CD14-positive monocyte (primary cell): ENCODE measurements around the gene GTF2F2. TPM values are rescaled to one million over a fixed set of nuclear protein-coding genes. Genes with fewer than 3 reads are reported as not detected.

ENCODE experiments used
- DNase-seq, 3 donors: peaks; one replicate each; pipeline ENCODE4 v3.0.0-alpha.2; 2011 to 2022
- H2AFZ ChIP-seq: 2 replicates; pipeline ENCODE4 v1.6.0; 2012; ENCODE audit warnings: mild to moderate bottlenecking, low read depth, low read length, inconsistent platforms; ENCODE audit not compliant: insufficient read depth, poor library complexity, severe bottlenecking
- H3K27ac ChIP-seq, 2 donors: 1 replicate in 1 of 2; 2 replicates in 1 of 2; pipeline ENCODE4 v1.5.1; 2012 to 2013; ENCODE audit warnings: low read length in 2 of 2, control low read depth in 1 of 2, inconsistent platforms in 1 of 2, low read depth in 1 of 2, mild to moderate bottlenecking in 1 of 2
- H3K27me3 ChIP-seq, 2 donors: one replicate each; pipeline versions ENCODE4 v1.6.0 to v1.6.1; 2011 to 2013; ENCODE audit warnings: low read length in 2 of 2; ENCODE audit not compliant: control insufficient read depth in 2 of 2, insufficient read depth in 2 of 2
- H3K36me3 ChIP-seq, 2 donors: replicated peaks in 1 of 2; 1 replicate in 1 of 2; 2 replicates in 1 of 2; pipeline versions ENCODE4 v1.5.1 to v1.6.1; 2012 to 2013; ENCODE audit warnings: low read length in 2 of 2, control low read depth in 1 of 2, inconsistent platforms in 1 of 2, mild to moderate bottlenecking in 1 of 2; ENCODE audit not compliant: insufficient read depth in 2 of 2, control insufficient read depth in 1 of 2
- H3K4me1 ChIP-seq, 2 donors: 1 replicate in 1 of 2; 2 replicates in 1 of 2; pipeline versions ENCODE4 v1.5.1 to v1.6.1; 2012 to 2013; ENCODE audit warnings: low read length in 2 of 2, control low read depth in 1 of 2, inconsistent platforms in 1 of 2, mild to moderate bottlenecking in 1 of 2, moderate library complexity in 1 of 2; ENCODE audit not compliant: insufficient read depth in 2 of 2, control insufficient read depth in 1 of 2
- H3K4me2 ChIP-seq: replicated peaks from 2 replicates; pipeline ENCODE3; 2012; ENCODE audit warnings: low read length, moderate library complexity, mild to moderate bottlenecking; ENCODE audit not compliant: poor library complexity, severe bottlenecking; ENCODE audit errors: extremely low read depth
- H3K4me3 ChIP-seq, 3 experiments: fragments of 200-600 bp in 1 of 3; sonication (generic) in 1 of 3; replicated peaks in 1 of 3; 1 replicate in 2 of 3; 2 replicates in 1 of 3; pipeline ENCODE4 v1.5.1; 2011 to 2013; ENCODE audit warnings: low read length in 3 of 3, mild to moderate bottlenecking in 3 of 3, control low read depth in 2 of 3, low read depth in 2 of 3, inconsistent platforms in 1 of 3, moderate library complexity in 1 of 3
- H3K79me2 ChIP-seq: 2 replicates; pipeline ENCODE4 v1.6.0; 2012; ENCODE audit warnings: mild to moderate bottlenecking, control low read depth, inconsistent platforms, low read length, moderate library complexity; ENCODE audit not compliant: insufficient read depth
- H3K9ac ChIP-seq: 2 replicates; pipeline ENCODE4 v1.6.0; 2017; ENCODE audit warnings: low read length, mild to moderate bottlenecking; ENCODE audit not compliant: insufficient read depth, poor library complexity, severe bottlenecking
- H3K9me3 ChIP-seq, 2 donors: replicated peaks in 1 of 2; 1 replicate in 1 of 2; 2 replicates in 1 of 2; pipeline versions ENCODE4 v1.5.1 to v1.6.1; 2012 to 2013; ENCODE audit warnings: low read length in 2 of 2, control low read depth in 1 of 2; ENCODE audit not compliant: control insufficient read depth in 1 of 2, insufficient read depth in 1 of 2
- H4K20me1 ChIP-seq: 2 replicates; pipeline ENCODE4 v1.6.0; 2012; ENCODE audit warnings: mild to moderate bottlenecking, low read length, control low read depth, moderate library complexity; ENCODE audit not compliant: insufficient read depth
- H3K27ac Mint-ChIP-seq, 7 donors: one replicate each; pipeline ENCODE4 v1.8.0; 2020; ENCODE audit warnings: mild to moderate bottlenecking in 7 of 7, mixed read lengths in 7 of 7, moderate library complexity in 6 of 7, inconsistent platforms in 2 of 7
- H3K27me3 Mint-ChIP-seq, 3 donors: one replicate each; pipeline ENCODE4 v1.8.0; 2021 to 2022; ENCODE audit warnings: low read depth in 3 of 3, mild to moderate bottlenecking in 3 of 3, mixed read lengths in 3 of 3, moderate library complexity in 3 of 3, inconsistent platforms in 1 of 3
- H3K36me3 Mint-ChIP-seq, 2 donors: one replicate each; pipeline ENCODE4 v1.8.0; 2020; ENCODE audit warnings: mixed read lengths in 2 of 2, inconsistent platforms in 1 of 2, mild to moderate bottlenecking in 1 of 2
- H3K4me1 Mint-ChIP-seq: one replicate; pipeline ENCODE4 v1.8.0; 2020; ENCODE audit warnings: mild to moderate bottlenecking, mixed read lengths
- H3K4me3 Mint-ChIP-seq, 2 donors: one replicate each; pipeline ENCODE4 v1.8.0; 2020; ENCODE audit warnings: mild to moderate bottlenecking in 2 of 2, mixed read lengths in 2 of 2, moderate library complexity in 1 of 2
- H3K9me3 Mint-ChIP-seq, 7 donors: one replicate each; pipeline ENCODE4 v1.8.0; 2020 to 2022; ENCODE audit warnings: mixed read lengths in 7 of 7, mild to moderate bottlenecking in 6 of 7, moderate library complexity in 6 of 7, inconsistent platforms in 2 of 7
- WGBS: methylation state at CpG from one replicate; pipeline ENCODE4 v1.1.5; 2013; ENCODE audit warnings: missing lambda C conversion rate; ENCODE audit not compliant: insufficient coverage; 5-methylcytosine and 5-hydroxymethylcytosine counted together
- intact Hi-C, 2 donors: fragments of 100-400 bp; cut with micrococcal nuclease; formaldehyde crosslinking; loops; one replicate each; pipeline versions ENCODE4 v1.15.0 to v1.15.1; 2023
- polyA plus RNA-seq, 3 donors: library from polyadenylated mRNA; depleted of rRNA in 1 of 3; unstranded in 2 of 3; stranded (reverse) in 1 of 3; fragments of 300-500 nt in 2 of 3; fragments of >200 nt in 1 of 3; fragmentation: Illumina TruSeq in 2 of 3; gene quantifications; 1 replicate in 2 of 3; 2 replicates in 1 of 3; pipeline ENCODE4 v1.2.3, GENCODE V29; 2012 to 2021
- TF ChIP-seq, protein P1 (sequence below): fragments of 200-600 bp; IDR thresholded peaks from one replicate; pipeline ENCODE4 v1.8.0; 2022; ENCODE audit warnings: antibody characterized with exemption, mild to moderate bottlenecking

GTF2F2 gene
- polyA plus RNA-seq, 3 donors, result 8.1 to 10.4 (median 8.5) TPM

DNA sequence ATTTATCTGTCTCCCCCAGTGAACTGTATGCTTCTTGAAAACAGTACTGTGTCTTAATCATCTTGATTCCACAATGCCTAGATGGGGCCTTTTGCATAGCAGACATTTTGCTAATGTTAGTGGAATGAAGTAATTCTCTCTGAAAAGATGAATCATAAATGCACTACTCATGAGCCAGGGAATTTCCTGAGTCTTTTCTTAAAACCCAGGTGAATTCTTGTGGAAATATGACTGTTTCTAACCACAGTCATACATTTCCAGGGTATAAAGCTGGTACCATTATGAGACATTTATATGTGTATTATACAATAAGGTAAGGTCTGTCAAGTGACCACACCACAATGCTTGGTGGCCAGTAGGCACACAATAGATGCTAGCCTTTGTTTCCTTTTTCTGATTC is 86.0 kb downstream of the GTF2F2 start:
- H3K79me2 ChIP-seq, result no peaks in the 10 kb centered on the region
- peak in 1 of 3 donors; percentile 57 for DNase-seq
- Mint-ChIP-seq H3K27me3 (no peaks in the 10 kb centered on the region), H3K4me3 (no peak overlapping the region), H3K27ac (no peak overlapping the region), H3K4me1 (peaks cover 3% of the 10 kb centered on the region), H3K9me3 (peaks cover 0 to 4% (median 2%) of the 10 kb centered on the region in 7 donors), H3K36me3 (peaks cover 42% of the 10 kb centered on the region in 2 donors)
- H3K27me3 ChIP-seq, result no peaks in the 10 kb centered on the region
- no peaks in the 10 kb centered on the region for H3K9me3 ChIP-seq
- H3K27ac ChIP-seq, result no peak overlapping the region
- no peak overlapping the region for H3K4me3 ChIP-seq
- no peak overlapping the region for H2AFZ ChIP-seq
- H3K9ac ChIP-seq, result no peak overlapping the region
- intact Hi-C loops, result no loop called here
- TF ChIP-seq, protein P1, sequence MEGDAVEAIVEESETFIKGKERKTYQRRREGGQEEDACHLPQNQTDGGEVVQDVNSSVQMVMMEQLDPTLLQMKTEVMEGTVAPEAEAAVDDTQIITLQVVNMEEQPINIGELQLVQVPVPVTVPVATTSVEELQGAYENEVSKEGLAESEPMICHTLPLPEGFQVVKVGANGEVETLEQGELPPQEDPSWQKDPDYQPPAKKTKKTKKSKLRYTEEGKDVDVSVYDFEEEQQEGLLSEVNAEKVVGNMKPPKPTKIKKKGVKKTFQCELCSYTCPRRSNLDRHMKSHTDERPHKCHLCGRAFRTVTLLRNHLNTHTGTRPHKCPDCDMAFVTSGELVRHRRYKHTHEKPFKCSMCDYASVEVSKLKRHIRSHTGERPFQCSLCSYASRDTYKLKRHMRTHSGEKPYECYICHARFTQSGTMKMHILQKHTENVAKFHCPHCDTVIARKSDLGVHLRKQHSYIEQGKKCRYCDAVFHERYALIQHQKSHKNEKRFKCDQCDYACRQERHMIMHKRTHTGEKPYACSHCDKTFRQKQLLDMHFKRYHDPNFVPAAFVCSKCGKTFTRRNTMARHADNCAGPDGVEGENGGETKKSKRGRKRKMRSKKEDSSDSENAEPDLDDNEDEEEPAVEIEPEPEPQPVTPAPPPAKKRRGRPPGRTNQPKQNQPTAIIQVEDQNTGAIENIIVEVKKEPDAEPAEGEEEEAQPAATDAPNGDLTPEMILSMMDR, result no peak
- no peak overlapping the region for H3K4me2 ChIP-seq
- peaks cover 21 to 38% of the 10 kb centered on the region in 2 donors for H3K36me3 ChIP-seq
- no peaks in the 10 kb centered on the region for H4K20me1 ChIP-seq
- H3K4me1 ChIP-seq, result no peaks in the 10 kb centered on the region

DNA sequence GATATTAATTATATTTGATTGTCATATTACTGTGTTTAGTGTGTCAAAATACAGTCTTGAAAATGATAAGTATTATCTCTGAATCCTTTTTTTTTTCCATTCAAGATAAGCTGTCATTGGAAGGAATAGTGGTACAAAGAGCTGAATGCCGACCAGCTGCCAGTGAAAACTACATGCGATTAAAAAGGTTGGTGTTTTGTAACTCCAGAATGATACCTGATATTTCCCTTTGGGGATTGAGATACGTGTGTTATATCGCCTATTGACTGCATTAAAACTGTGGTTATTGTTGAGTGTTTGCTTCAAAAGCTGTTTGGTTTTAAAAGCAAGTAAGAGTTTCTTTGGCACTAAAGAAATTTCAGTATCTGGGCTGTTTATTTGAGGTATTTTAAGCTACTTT is 87.0 kb downstream of the GTF2F2 start:
- H3K9me3 ChIP-seq, result no peaks in the 10 kb centered on the region
- no peak overlapping the region for H3K4me3 ChIP-seq
- intact Hi-C loops, result no loop called here
- H3K4me3 Mint-ChIP-seq, result no peak overlapping the region
- no peak overlapping the region for H3K4me2 ChIP-seq
- H3K27ac Mint-ChIP-seq, result no peak overlapping the region
- no peaks in the 10 kb centered on the region for H3K27me3 ChIP-seq
- H3K27ac ChIP-seq, result no peak overlapping the region
- H3K9ac ChIP-seq, result no peak overlapping the region
- H3K9me3 Mint-ChIP-seq, result peaks cover 0 to 4% (median 0%) of the 10 kb centered on the region in 7 donors
- no peaks in the 10 kb centered on the region for H3K27me3 Mint-ChIP-seq
- H3K36me3 Mint-ChIP-seq, result peaks cover 34 to 35% of the 10 kb centered on the region in 2 donors
- WGBS, result 100% methylated on average over 4 of the region's 4 CpGs
- no peak overlapping the region for H2AFZ ChIP-seq
- H3K36me3 ChIP-seq, result peaks cover 21 to 38% of the 10 kb centered on the region in 2 donors
- H3K4me1 Mint-ChIP-seq, result peaks cover 3% of the 10 kb centered on the region
- TF ChIP-seq, protein P1, result no peak
- no peaks in the 10 kb centered on the region for H4K20me1 ChIP-seq
- no peak for DNase-seq
- H3K4me1 ChIP-seq, result no peaks in the 10 kb centered on the region
- H3K79me2 ChIP-seq, result no peaks in the 10 kb centered on the region
